ENCODE data around the gene ACE2.
A peak's percentile ranks its signal among the peaks of the same experiment; 100 is the strongest.

GRCh38 chrX:15530318-15530717, 70.4 kb downstream of the ACE2 start:
- TF ChIP-seq, protein P1, sequence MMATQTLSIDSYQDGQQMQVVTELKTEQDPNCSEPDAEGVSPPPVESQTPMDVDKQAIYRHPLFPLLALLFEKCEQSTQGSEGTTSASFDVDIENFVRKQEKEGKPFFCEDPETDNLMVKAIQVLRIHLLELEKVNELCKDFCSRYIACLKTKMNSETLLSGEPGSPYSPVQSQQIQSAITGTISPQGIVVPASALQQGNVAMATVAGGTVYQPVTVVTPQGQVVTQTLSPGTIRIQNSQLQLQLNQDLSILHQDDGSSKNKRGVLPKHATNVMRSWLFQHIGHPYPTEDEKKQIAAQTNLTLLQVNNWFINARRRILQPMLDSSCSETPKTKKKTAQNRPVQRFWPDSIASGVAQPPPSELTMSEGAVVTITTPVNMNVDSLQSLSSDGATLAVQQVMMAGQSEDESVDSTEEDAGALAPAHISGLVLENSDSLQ (IDR thresholded peaks at IDR 0.05): 0 out of 2 replicates have a peak, but pooled peaks have one; percentile 22
- no peak for TF ChIP-seq FOXA1 (IDR thresholded peaks at IDR 0.05)
- TF ChIP-seq BHLHE40 (IDR thresholded peaks at IDR 0.05; ENCODE audit: borderline replicate concordance): no peak
- TF ChIP-seq FOXM1 (IDR thresholded peaks at IDR 0.05; ENCODE audit: borderline replicate concordance): no peak
- no peak for TF ChIP-seq SP1 (IDR thresholded peaks at IDR 0.05)
- no peak for TF ChIP-seq FOXK2 (IDR thresholded peaks at IDR 0.05)
- TF ChIP-seq NFRKB (IDR thresholded peaks at IDR 0.05): no peak
- no peak for TF ChIP-seq LEF1 (IDR thresholded peaks at IDR 0.05; ENCODE audit: borderline replicate concordance)
- TF ChIP-seq ELF4 (IDR thresholded peaks at IDR 0.05): no peak
- TF ChIP-seq SUZ12 (IDR thresholded peaks at IDR 0.05): no peak

Measured in HEK293T (cell line).